ENCODE results near the gene STN1.
A peak's percentile ranks its signal among the peaks of the same experiment; 100 is the strongest.

Gene STN1

GRCh38 chr10:103918053-103918846, at the start of gene STN1:
Gene STN1, minus strand, starts transcription at chr10:103918184. Its CDS starts 590 bp downstream, at chr10:103917594.
- DNase-seq (ENCODE audit: low read depth) = peak; percentile 89

GRCh38 chr10:103967448-103968071, 49.6 kb upstream of the STN1 start:
- DNase-seq (ENCODE audit: low read depth) = no peak

GRCh38 chr10:103966671-103967447, 48.9 kb upstream of the STN1 start, which contains the start of gene SLK:
Gene SLK, plus strand, starts transcription at chr10:103967140. Its CDS starts 606 bp downstream, at chr10:103967746.
- peak; percentile 56 for DNase-seq (ENCODE audit: low read depth)

- DNase-seq (ENCODE audit: low read depth) = no peak
These were observed 42.1 kb upstream of the STN1 start for GRCh38 chr10:103960103-103960502.

GRCh38 chr10:103958996-103959395, 41.0 kb upstream of the STN1 start:
- no peak for DNase-seq (ENCODE audit: low read depth)

GRCh38 chr10:103954543-103954942, 36.6 kb upstream of the STN1 start:
- no peak for DNase-seq (ENCODE audit: low read depth)

GRCh38 chr10:103951942-103952341, 34.0 kb upstream of the STN1 start:
- no peak for DNase-seq (ENCODE audit: low read depth)

GRCh38 chr10:103951183-103951582, 33.2 kb upstream of the STN1 start:
- no peak for DNase-seq (ENCODE audit: low read depth)

- DNase-seq (ENCODE audit: low read depth) = no peak
These were observed 31.7 kb upstream of the STN1 start for GRCh38 chr10:103949728-103950127.

- no peak for DNase-seq (ENCODE audit: low read depth)
These were observed 30.0 kb upstream of the STN1 start for GRCh38 chr10:103947799-103948516.

- no peak for DNase-seq (ENCODE audit: low read depth)
These were observed 24.9 kb upstream of the STN1 start for GRCh38 chr10:103942866-103943265.

- no peak for DNase-seq (ENCODE audit: low read depth)
These were observed 23.8 kb upstream of the STN1 start for GRCh38 chr10:103941801-103942200.

- no peak for DNase-seq (ENCODE audit: low read depth)
These were observed 21.5 kb upstream of the STN1 start for GRCh38 chr10:103939522-103939921.

GRCh38 chr10:103936022-103936421, 18.0 kb upstream of the STN1 start:
- no peak for DNase-seq (ENCODE audit: low read depth)

- no peak for DNase-seq (ENCODE audit: low read depth)
These were observed 16.3 kb upstream of the STN1 start for GRCh38 chr10:103934308-103934707.

GRCh38 chr10:103933557-103934121, 15.7 kb upstream of the STN1 start:
- DNase-seq (ENCODE audit: low read depth) = no peak

GRCh38 chr10:103932971-103933370, 15.0 kb upstream of the STN1 start:
- DNase-seq (ENCODE audit: low read depth) = no peak

- no peak for DNase-seq (ENCODE audit: low read depth)
These were observed 14.3 kb upstream of the STN1 start for GRCh38 chr10:103932271-103932670.

- DNase-seq (ENCODE audit: low read depth) = no peak
These were observed 13.6 kb upstream of the STN1 start for GRCh38 chr10:103931603-103932002.

GRCh38 chr10:103930881-103931280, 12.9 kb upstream of the STN1 start:
- DNase-seq (ENCODE audit: low read depth) = no peak

GRCh38 chr10:103930449-103930848, 12.5 kb upstream of the STN1 start:
- DNase-seq (ENCODE audit: low read depth) = no peak

Data from stimulated activated CD8-positive, alpha-beta memory T cell treated with anti-CD3 and anti-CD28 coated beads, Interleukin-15, amount 100 ng/mL, for 1 hour (primary cell).